Pancreas (tissue), 10 donors: ENCODE results near the gene DPP9. TPM values are rescaled to one million over a fixed set of nuclear protein-coding genes. Genes with fewer than 3 reads are reported as not detected.

ENCODE experiments used
- ATAC-seq, 4 donors: fragments of 200-7000 bp; cut with Tn5 transposase; one replicate each; pipeline versions ENCODE4 v1.8.0 to v1.9.1; 2020; ENCODE audit warnings: mild to moderate bottlenecking in 4 of 4, moderate library complexity in 4 of 4
- DNase-seq, 6 donors: peaks; one replicate each; pipeline ENCODE4 v3.0.0-alpha.2; 2020
- FAIRE-seq: peaks from 2 replicates; lab custom pipeline; 2012; peaks lifted over from hg19 to GRCh38; lab: Jason Lieb, UNC
- H3K27ac ChIP-seq, 4 donors: fragments of 200-600 bp; sonication (generic); 1 replicate in 3 of 4; 2 replicates in 1 of 4; pipeline versions ENCODE4 v1.5.0 to v1.8.0; 2020
- H3K27me3 ChIP-seq, 4 donors: fragments of 200-600 bp; one replicate each; pipeline ENCODE4 v1.8.0; 2021
- H3K36me3 ChIP-seq, 3 donors: fragments of 200-600 bp; sonication (generic) in 1 of 3; one replicate each; pipeline versions ENCODE4 v1.5.0 to v1.8.0; 2020 to 2021
- H3K4me1 ChIP-seq, 3 donors: fragments of 200-600 bp; one replicate each; pipeline ENCODE4 v1.8.0; 2021
- H3K4me3 ChIP-seq, 4 donors: fragments of 200-600 bp; sonication (generic) in 2 of 4; one replicate each; pipeline versions ENCODE4 v1.5.0 to v1.8.0; 2020 to 2021
- H3K9me3 ChIP-seq, 4 donors: fragments of 200-600 bp; one replicate each; pipeline ENCODE4 v1.8.0; 2021
- WGBS, 2 donors: extraction: QIAGEN DNeasy Blood & Tissue Kit; methylation state at CpG; one replicate each; pipeline ENCODE4 v1.1.7; 2013; 5-methylcytosine and 5-hydroxymethylcytosine counted together
- intact Hi-C, 3 donors: fragments of 100-400 bp; cut with DNase I; formaldehyde crosslinking; loops; one replicate each; pipeline versions ENCODE4 v1.11.1 to v1.14.2; 2022
- polyA plus RNA-seq, 2 donors: library from polyadenylated mRNA; stranded (reverse); fragments of 200-250 nt; gene quantifications; one replicate each; pipeline ENCODE4 v1.2.3, GENCODE V29; 2013
- total RNA-seq, 6 donors: library from RNA; stranded (reverse); fragmentation: NEBNext Ultra II Directional in 4 of 6; extraction: Animal tissue kit (Norgen Biotek cat#: 25700) in 4 of 6; gene quantifications; one replicate each; pipeline versions ENCODE4 v1.2.1 to v1.2.4, GENCODE V29; 2021 to 2023
- TF ChIP-seq, protein P1 (sequence below), 4 donors: fragments of 200-600 bp; sonication (generic) in 3 of 4; IDR thresholded peaks; one replicate each; pipeline versions ENCODE4 v1.5.0 to v1.8.0; 2021; ENCODE audit warnings: antibody characterized with exemption in 4 of 4
- donor health status: healthy with polysubstance abuse.
- donor health status: DM: no; HTN: no; CAD: no; lungs with moderate emphysema.
- donor health status: DM: no; HTN: no; CAD: no.
- donor health status: control.
- donor health status: control.
- donor health status: Bipolar disorder and iron deficiency.
- donor health status: DM: yes; HTN: yes; CAD: no.
- donor health status: DM: no; HTN: no; CAD: no.
- donor health status: DM: no; HTN: no; CAD: no.
- donor health status: DM: yes; HTN: yes; CAD: no.

DPP9 gene
- total and polyA plus RNA-seq, 8 donors, result 19.0 to 47.4 (median 26.1) TPM

DNA sequence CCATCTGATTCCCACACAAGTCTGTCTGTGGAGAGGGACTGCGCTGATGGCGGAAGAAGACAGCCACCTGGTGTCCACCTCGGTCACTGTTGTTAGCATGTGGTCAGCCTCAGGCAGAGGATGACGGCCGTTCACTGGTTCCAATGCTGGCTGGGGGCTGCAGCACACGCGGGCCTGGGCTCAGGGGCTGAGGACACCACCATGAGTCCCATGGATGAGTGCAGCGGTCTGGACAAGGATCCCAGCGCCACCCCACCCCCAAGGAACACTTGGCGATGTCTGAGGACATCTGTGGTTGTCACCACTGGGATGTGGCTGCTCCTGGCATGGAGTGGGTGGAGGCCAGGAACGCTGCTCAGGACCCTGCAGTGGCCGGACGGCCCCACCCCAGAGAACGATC is 10.9 kb downstream of the DPP9 start:
- no peak overlapping the region for H3K4me3 ChIP-seq
- peaks cover 18 to 34% (median 19%) of the 10 kb centered on the region in 3 donors for H3K4me1 ChIP-seq
- peak in 2 of 6 donors; percentile 24 to 52 for DNase-seq
- ATAC-seq, result no peak
- 93% methylated on average over 14 of the region's 14 CpGs for WGBS, 2 donors
- FAIRE-seq, result no peak
- no peaks in the 10 kb centered on the region for H3K9me3 ChIP-seq
- H3K27me3 ChIP-seq, result no peaks in the 10 kb centered on the region
- TF ChIP-seq, protein P1, sequence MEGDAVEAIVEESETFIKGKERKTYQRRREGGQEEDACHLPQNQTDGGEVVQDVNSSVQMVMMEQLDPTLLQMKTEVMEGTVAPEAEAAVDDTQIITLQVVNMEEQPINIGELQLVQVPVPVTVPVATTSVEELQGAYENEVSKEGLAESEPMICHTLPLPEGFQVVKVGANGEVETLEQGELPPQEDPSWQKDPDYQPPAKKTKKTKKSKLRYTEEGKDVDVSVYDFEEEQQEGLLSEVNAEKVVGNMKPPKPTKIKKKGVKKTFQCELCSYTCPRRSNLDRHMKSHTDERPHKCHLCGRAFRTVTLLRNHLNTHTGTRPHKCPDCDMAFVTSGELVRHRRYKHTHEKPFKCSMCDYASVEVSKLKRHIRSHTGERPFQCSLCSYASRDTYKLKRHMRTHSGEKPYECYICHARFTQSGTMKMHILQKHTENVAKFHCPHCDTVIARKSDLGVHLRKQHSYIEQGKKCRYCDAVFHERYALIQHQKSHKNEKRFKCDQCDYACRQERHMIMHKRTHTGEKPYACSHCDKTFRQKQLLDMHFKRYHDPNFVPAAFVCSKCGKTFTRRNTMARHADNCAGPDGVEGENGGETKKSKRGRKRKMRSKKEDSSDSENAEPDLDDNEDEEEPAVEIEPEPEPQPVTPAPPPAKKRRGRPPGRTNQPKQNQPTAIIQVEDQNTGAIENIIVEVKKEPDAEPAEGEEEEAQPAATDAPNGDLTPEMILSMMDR (IDR thresholded peaks at IDR 0.05), result no peak
- intact Hi-C loops, result no loop called here
- peak overlapping the region in 1 of 4 donors; percentile 19 for H3K27ac ChIP-seq
- H3K36me3 ChIP-seq, result peaks cover 0 to 22% (median 16%) of the 10 kb centered on the region in 3 donors

DNA sequence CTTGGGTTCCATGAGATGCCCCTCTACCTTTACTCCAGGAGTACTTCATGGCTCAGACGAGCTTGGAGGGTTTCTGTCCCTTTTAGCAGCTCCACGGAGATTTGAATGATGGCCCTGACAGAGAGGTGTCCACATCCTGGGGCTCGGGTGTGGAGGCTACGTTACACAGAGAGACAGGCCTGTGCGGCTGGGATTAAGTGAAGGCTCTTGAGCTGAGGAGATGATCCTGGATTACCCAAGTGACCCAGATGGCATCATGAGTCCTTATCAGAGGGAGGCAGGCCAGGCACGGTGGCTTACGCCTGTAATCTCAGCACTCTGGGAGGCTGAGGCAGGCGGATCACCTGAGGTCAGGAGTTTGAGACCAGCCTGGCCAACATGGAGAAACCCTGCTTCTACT is 12.4 kb downstream of the DPP9 start:
- TF ChIP-seq, protein P1 (IDR thresholded peaks at IDR 0.05), result no peak
- WGBS, 2 donors, result 86 to 92% methylated on average over 8 of the region's 8 CpGs
- Histone ChIP-seq H3K27me3 (no peaks in the 10 kb centered on the region), H3K9me3 (no peaks in the 10 kb centered on the region), H3K4me1 (peaks cover 24 to 38% (median 26%) of the 10 kb centered on the region in 3 donors), H3K27ac (peak overlapping the region in 3 of 4 donors; percentile 79 to 84 (median 81)), H3K36me3 (peaks cover 0 to 22% (median 16%) of the 10 kb centered on the region in 3 donors), H3K4me3 (no peak overlapping the region)
- DNase-seq (no peak), FAIRE-seq (no peak), ATAC-seq (no peak)
- intact Hi-C loops, result no loop called here

DNA sequence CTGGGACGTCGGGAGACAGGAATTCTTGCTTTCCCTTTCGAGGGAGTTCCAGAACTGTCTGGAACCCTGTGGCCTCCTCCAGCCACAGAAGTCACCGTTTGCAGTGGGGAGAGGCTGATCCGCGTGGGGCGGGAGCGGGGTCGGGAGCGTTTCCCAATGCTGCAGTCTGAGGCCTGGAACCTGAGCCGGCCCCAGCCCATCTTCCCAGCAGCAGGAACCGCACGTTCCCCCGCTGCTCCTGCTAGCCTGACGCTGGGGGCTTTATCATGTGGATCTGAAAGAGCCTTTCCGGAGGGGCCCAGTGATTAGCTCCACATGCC is 13.4 kb downstream of the DPP9 start:
- TF ChIP-seq, protein P1 (IDR thresholded peaks at IDR 0.05), result no peak
- Histone ChIP-seq H3K4me3 (no peak overlapping the region), H3K36me3 (peaks cover 0 to 22% (median 16%) of the 10 kb centered on the region in 3 donors), H3K4me1 (peaks cover 16 to 29% (median 28%) of the 10 kb centered on the region in 3 donors), H3K27ac (peak overlapping the region; percentile 76 to 84 (median 80)), H3K9me3 (no peaks in the 10 kb centered on the region), H3K27me3 (no peaks in the 10 kb centered on the region)
- 80 to 82% methylated on average over 15 to 16 of the region's 16 CpGs for WGBS, 2 donors
- DNase-seq (no peak), FAIRE-seq (no peak), ATAC-seq (no peak)
- intact Hi-C loops, result no loop called here

DNA sequence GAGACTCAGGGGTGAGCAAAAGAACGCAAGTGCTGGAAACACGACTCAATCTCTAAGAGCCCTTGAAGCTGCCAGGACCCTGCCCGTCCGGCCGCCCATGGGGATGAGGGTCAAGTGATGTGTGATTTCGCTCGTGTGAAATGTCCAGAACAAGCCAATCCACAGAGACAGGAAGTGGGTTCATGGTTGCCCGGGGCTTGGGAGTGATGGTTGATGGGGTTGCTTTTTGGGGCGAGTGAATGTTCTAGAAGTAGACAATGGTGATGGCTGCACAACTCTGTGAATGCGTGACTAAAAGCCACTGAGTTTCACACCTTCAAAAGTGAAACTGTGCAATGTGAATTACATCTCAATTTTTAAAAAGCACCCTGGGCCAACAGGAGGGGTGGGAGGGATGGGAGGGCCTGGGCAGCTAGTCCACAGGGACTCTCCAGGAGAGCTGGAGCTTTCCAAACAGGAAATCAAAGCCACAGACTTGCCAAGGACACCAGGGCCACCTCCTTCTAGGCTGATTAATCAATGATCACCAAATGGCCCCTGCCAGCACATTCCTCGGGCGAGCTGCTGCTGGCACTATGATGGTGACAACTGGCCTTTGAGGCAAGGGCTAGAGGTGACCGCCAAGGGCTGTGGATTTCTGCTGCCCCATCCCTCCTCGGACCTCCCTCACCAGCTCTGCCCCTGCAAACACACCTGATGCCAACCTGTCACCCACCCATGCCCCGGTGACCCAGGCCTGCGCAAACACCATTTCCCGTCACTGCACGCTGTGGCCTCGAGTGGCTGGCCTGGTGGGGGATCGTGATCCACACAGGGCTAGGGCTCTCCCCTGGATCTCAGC is 14.0 kb downstream of the DPP9 start:
- FAIRE-seq (no peak), DNase-seq (peak in 4 of 6 donors; percentile 65 to 77 (median 76)), ATAC-seq (peak; percentile 59 to 80 (median 74))
- intact Hi-C loops, result no loop called here
- 55 to 60% methylated on average over 20 of the region's 20 CpGs for WGBS, 2 donors
- no peak overlapping the region for H3K4me3 ChIP-seq
- peaks cover 15 to 26% (median 22%) of the 10 kb centered on the region in 3 donors for H3K4me1 ChIP-seq
- no peaks in the 10 kb centered on the region for H3K9me3 ChIP-seq
- H3K27ac ChIP-seq, result peak overlapping the region; percentile 76 to 84 (median 80)
- TF ChIP-seq, protein P1 (IDR thresholded peaks at IDR 0.05), result no peak
- H3K27me3 ChIP-seq, result no peaks in the 10 kb centered on the region
- peaks cover 0 to 22% (median 16%) of the 10 kb centered on the region in 3 donors for H3K36me3 ChIP-seq
